KMS-11 (cell line): ENCODE results near the gene PLA2G4A.

Experiments
- H2AFZ ChIP-seq: fragments of 200-600 bp; sonication (generic); 2 replicates; pipeline ENCODE4 v1.6.1; 2016; ENCODE audit warnings: antibody characterized with exemption, mixed run types, low read depth
- H3K27ac ChIP-seq: fragments of 200-600 bp; sonication (generic); 2 replicates; pipeline ENCODE4 v1.6.1; 2016; ENCODE audit warnings: mild to moderate bottlenecking, mixed run types
- H3K27me3 ChIP-seq: fragments of 200-600 bp; sonication (generic); 2 replicates; pipeline ENCODE4 v1.6.1; 2017; ENCODE audit warnings: mild to moderate bottlenecking, low read depth, mixed run types, moderate library complexity; ENCODE audit not compliant: insufficient read depth
- H3K36me3 ChIP-seq: fragments of 200-600 bp; sonication (generic); 2 replicates; pipeline ENCODE4 v1.6.1; 2017; ENCODE audit warnings: mild to moderate bottlenecking, mixed run types; ENCODE audit not compliant: insufficient read depth
- H3K4me1 ChIP-seq: fragments of 200-600 bp; sonication (generic); 2 replicates; pipeline ENCODE4 v1.6.1; 2016; ENCODE audit warnings: mild to moderate bottlenecking, low read depth, mixed run types; ENCODE audit not compliant: poor library complexity, severe bottlenecking
- H3K4me2 ChIP-seq: fragments of 200-600 bp; sonication (generic); 2 replicates; pipeline ENCODE4 v1.7.0; 2016; ENCODE audit warnings: mild to moderate bottlenecking, mixed run types
- H3K4me3 ChIP-seq: fragments of 200-600 bp; sonication (generic); IDR thresholded peaks from 2 replicates; pipeline ENCODE4 v1.6.1; 2017; ENCODE audit warnings: low read depth, low read length, mixed read lengths; ENCODE audit not compliant: insufficient read depth
- H3K79me2 ChIP-seq: fragments of 200-600 bp; sonication (generic); 2 replicates; pipeline ENCODE4 v1.6.1; 2016; ENCODE audit warnings: low read depth, mixed run types; ENCODE audit not compliant: insufficient read depth
- H3K9ac ChIP-seq: fragments of 200-600 bp; sonication (generic); 2 replicates; pipeline ENCODE4 v1.6.1; 2016; ENCODE audit warnings: mild to moderate bottlenecking, mixed run types
- H4K20me1 ChIP-seq: fragments of 200-600 bp; sonication (generic); 2 replicates; pipeline ENCODE4 v1.6.1; 2016; ENCODE audit warnings: mild to moderate bottlenecking, mixed run types; ENCODE audit not compliant: insufficient read depth
- CTCF ChIP-seq: fragments of 200-600 bp; sonication (generic); conservative IDR thresholded peaks from 2 replicates; pipeline ENCODE4 v1.6.1; 2017; ENCODE audit warnings: low read depth, mild to moderate bottlenecking, antibody characterized with exemption, low read length, moderate library complexity, mixed read lengths

The PLA2G4A gene

GRCh38 chr1:186837806-186838205 is 9.1 kb downstream of the PLA2G4A start:
- H3K4me3 ChIP-seq, result no peak overlapping the region
- H3K4me2 ChIP-seq, result no peak overlapping the region
- H4K20me1 ChIP-seq, result no peaks in the 10 kb centered on the region
- H3K27me3 ChIP-seq, result no peaks in the 10 kb centered on the region
- no peaks in the 10 kb centered on the region for H3K36me3 ChIP-seq
- no peak overlapping the region for H2AFZ ChIP-seq
- no peak for TF ChIP-seq CTCF
- H3K4me1 ChIP-seq, result peaks cover 41% of the 10 kb centered on the region
- no peaks in the 10 kb centered on the region for H3K79me2 ChIP-seq
- H3K9ac ChIP-seq, result no peak overlapping the region
- no peak overlapping the region for H3K27ac ChIP-seq

- no peak for TF ChIP-seq CTCF
- Histone ChIP-seq H3K4me1 (peaks cover 41% of the 10 kb centered on the region), H3K79me2 (no peaks in the 10 kb centered on the region), H3K9ac (no peak overlapping the region), H3K4me2 (peak overlapping the region; percentile 61), H2AFZ (no peak overlapping the region), H4K20me1 (no peaks in the 10 kb centered on the region), H3K27ac (no peak overlapping the region; the same call in 1 of the 2 replicates), H3K27me3 (no peaks in the 10 kb centered on the region), H3K36me3 (no peaks in the 10 kb centered on the region), H3K4me3 (peak overlapping the region; percentile 62)
These were observed 9.8 kb downstream of the PLA2G4A start for GRCh38 chr1:186838380-186839040.

- Histone ChIP-seq H2AFZ (no peak overlapping the region), H3K4me2 (peak overlapping the region; percentile 61), H3K79me2 (no peaks in the 10 kb centered on the region), H3K4me1 (peaks cover 41% of the 10 kb centered on the region), H3K27ac (no peak overlapping the region; the same call in 1 of the 2 replicates), H4K20me1 (no peaks in the 10 kb centered on the region), H3K27me3 (no peaks in the 10 kb centered on the region), H3K4me3 (peak overlapping the region; percentile 62), H3K36me3 (no peaks in the 10 kb centered on the region), H3K9ac (no peak overlapping the region)
- no peak for TF ChIP-seq CTCF
These were observed 10.3 kb downstream of the PLA2G4A start for GRCh38 chr1:186839041-186839400.

- no peak overlapping the region for H2AFZ ChIP-seq
- no peak overlapping the region for H3K9ac ChIP-seq
- H3K79me2 ChIP-seq, result no peaks in the 10 kb centered on the region
- peaks cover 52% of the 10 kb centered on the region for H3K4me1 ChIP-seq
- no peak for TF ChIP-seq CTCF
- H3K4me2 ChIP-seq, result no peak overlapping the region
- no peak overlapping the region for H3K27ac ChIP-seq
- H3K4me3 ChIP-seq, result no peak overlapping the region
- no peaks in the 10 kb centered on the region for H3K27me3 ChIP-seq
- H4K20me1 ChIP-seq, result no peaks in the 10 kb centered on the region
- no peaks in the 10 kb centered on the region for H3K36me3 ChIP-seq
These were observed 12.8 kb downstream of the PLA2G4A start for GRCh38 chr1:186841599-186841998.
